HepG2 (cell line): ENCODE measurements around the gene TSC22D1. TPM values are rescaled to one million over a fixed set of nuclear protein-coding genes. Genes with fewer than 3 reads are reported as not detected.

Source experiments
- ATAC-seq: fragments of 200-7000 bp; cut with Tn5 transposase; 3 replicates; pipeline ENCODE4 v1.9.1; 2020; ENCODE audit warnings: mild to moderate bottlenecking, moderate library complexity
- BruUV-seq: library from RNA; stranded (reverse); fragments of 400-500 nt; replicated peaks from 2 replicates; lab custom pipeline; 2021; lab: Mats Ljungman, UMichigan
- CTCF ChIA-PET: fragments of 300-600 bp; formaldehyde crosslinking; extraction: SDS; loops from one replicate; lab custom pipeline; 2021; ENCODE audit warnings: low total read pairs, inconsistent platforms, low intra/inter-chr PET ratio; lab: Yijun Ruan, JAX
- POLR2A ChIA-PET: fragments of 350-600 bp; sonication (Branson Sonifier 250); formaldehyde crosslinking; loops from one replicate; lab custom pipeline; 2020; ENCODE audit warnings: antibody characterized with exemption, inconsistent platforms; lab: Yijun Ruan, JAX
- DNase-seq: peaks from one replicate; pipeline ENCODE4 v3.0.0-alpha.2; 2015; ENCODE audit warnings: low spot score
- FAIRE-seq: peaks from 3 replicates; lab custom pipeline; 2011; peaks lifted over from hg19 to GRCh38; lab: Jason Lieb, UNC
- H2AFZ ChIP-seq: one replicate; pipeline ENCODE4 v1.6.1; 2011; ENCODE audit warnings: low read length, inconsistent platforms
- H3K27ac ChIP-seq: fragments of 300-600 bp; 3 replicates; pipeline ENCODE4 v1.8.0; 2011; ENCODE audit warnings: mixed run types, mild to moderate bottlenecking, mixed read lengths, low read length, inconsistent platforms; ENCODE audit not compliant: insufficient read depth; ENCODE audit errors: extremely low read length
- H3K27me3 ChIP-seq, 2 experiments: fragments of 200-600 bp in 1 of 2; 2 replicates in 1 of 2; 3 replicates in 1 of 2; pipeline versions ENCODE4 v1.6.0 to v1.8.0; 2011; ENCODE audit warnings: low read length in 2 of 2, mild to moderate bottlenecking in 2 of 2, moderate library complexity in 2 of 2, inconsistent platforms in 1 of 2; ENCODE audit not compliant: insufficient read depth in 2 of 2, control insufficient read depth in 1 of 2
- H3K36me3 ChIP-seq, 2 experiments: fragments of 200-600 bp in 1 of 2; replicated peaks in 1 of 2; 2 replicates in 1 of 2; 3 replicates in 1 of 2; pipeline versions ENCODE4 v1.5.1 to v1.8.0; 2011; ENCODE audit warnings: low read length in 2 of 2, inconsistent platforms in 1 of 2; ENCODE audit not compliant: insufficient read depth in 2 of 2, control insufficient read depth in 1 of 2
- H3K4me1 ChIP-seq: 2 replicates; pipeline ENCODE4 v1.5.1; 2012; ENCODE audit warnings: low read length, inconsistent platforms; ENCODE audit not compliant: insufficient read depth
- H3K4me2 ChIP-seq: 2 replicates; pipeline ENCODE4 v1.6.0; 2011; ENCODE audit warnings: low read depth, low read length, inconsistent platforms
- H3K4me3 ChIP-seq, 3 experiments: fragments of 200-600 bp in 1 of 3; sonication (generic), shearing (Covaris generic) in 1 of 3; replicated peaks in 1 of 3; 2 replicates each; pipeline ENCODE4 v1.5.1; 2011 to 2016; ENCODE audit warnings: low read length in 3 of 3, inconsistent platforms in 2 of 3, low read depth in 2 of 3, mild to moderate bottlenecking in 2 of 3, control low read depth in 1 of 3, mixed read lengths in 1 of 3; ENCODE audit not compliant: insufficient read depth in 1 of 3
- H3K79me2 ChIP-seq: one replicate; pipeline ENCODE4 v1.6.1; 2011; ENCODE audit warnings: low read length, inconsistent platforms; ENCODE audit not compliant: insufficient read depth
- H3K9ac ChIP-seq: 2 replicates; pipeline ENCODE4 v1.6.0; 2011; ENCODE audit warnings: mild to moderate bottlenecking, low read depth, low read length, inconsistent platforms; ENCODE audit not compliant: insufficient read depth
- H3K9me3 ChIP-seq: 2 replicates; pipeline ENCODE4 v1.5.1; 2012; ENCODE audit warnings: mild to moderate bottlenecking, low read length
- H4K20me1 ChIP-seq: 2 replicates; pipeline ENCODE4 v1.6.0; 2011; ENCODE audit warnings: inconsistent platforms, mild to moderate bottlenecking, low read length, moderate library complexity; ENCODE audit not compliant: insufficient read depth
- BRCA1 ChIP-seq: sonication (generic); formaldehyde crosslinking; IDR thresholded peaks from 2 replicates; pipeline ENCODE4 v1.4.0; 2020; ENCODE audit warnings: missing genetic modification reagents
- FOXM1 ChIP-seq: sonication (generic); formaldehyde crosslinking; IDR thresholded peaks from 2 replicates; pipeline ENCODE4 v1.5.0; 2020; ENCODE audit warnings: missing genetic modification reagents
- NAIF1 ChIP-seq: sonication (generic); formaldehyde crosslinking; IDR thresholded peaks from 2 replicates; pipeline ENCODE4 v1.5.0; 2020; ENCODE audit warnings: mild to moderate bottlenecking, missing genetic modification reagents, borderline replicate concordance
- PREB ChIP-seq: sonication (generic); formaldehyde crosslinking; IDR thresholded peaks from 2 replicates; pipeline ENCODE4 v1.4.0; 2020; ENCODE audit warnings: missing genetic modification reagents
- REPIN1 ChIP-seq: sonication (generic); formaldehyde crosslinking; IDR thresholded peaks from 2 replicates; pipeline ENCODE4 v1.8.0; 2022; ENCODE audit warnings: missing genetic modification reagents, low read depth, mild to moderate bottlenecking, borderline replicate concordance
- STAT6 ChIP-seq: sonication (generic); formaldehyde crosslinking; IDR thresholded peaks from 2 replicates; pipeline ENCODE4 v1.4.0; 2020; ENCODE audit warnings: missing genetic modification reagents, mild to moderate bottlenecking, borderline replicate concordance
- ZIK1 ChIP-seq: sonication (generic); formaldehyde crosslinking; IDR thresholded peaks from 2 replicates; pipeline ENCODE4 v1.5.0; 2020; ENCODE audit warnings: mild to moderate bottlenecking, low read depth, missing genetic modification reagents, borderline replicate concordance
- ZNF674 ChIP-seq: sonication (generic); formaldehyde crosslinking; IDR thresholded peaks from 2 replicates; pipeline ENCODE4 v1.5.0; 2020; ENCODE audit warnings: low read depth, mild to moderate bottlenecking, missing genetic modification reagents
- WGBS: methylation state at CpG from one replicate; pipeline ENCODE4 v1.1.6; 2017; ENCODE audit warnings: low lambda C conversion rate; 5-methylcytosine and 5-hydroxymethylcytosine counted together
- in situ Hi-C: cut with HindIII; loops from 2 replicates; pipeline ENCODE4 v1.10.0; 2017; ENCODE audit warnings: low pct_unique_long_range_greater_than_20kb; ENCODE audit not compliant: extremely low pct_ligation_motif_present
- intact Hi-C: fragments of 100-400 bp; cut with micrococcal nuclease; formaldehyde crosslinking; loops from one replicate; pipeline ENCODE4 v1.10.0; 2022; ENCODE audit not compliant: unreplicated experiment
- polyA plus RNA-seq, 8 experiments: library from polyadenylated mRNA; depleted of rRNA in 3 of 8; stranded (reverse) in 7 of 8; unstranded in 1 of 8; fragments of >200 nt; fragmentation: Illumina TruSeq in 4 of 8; extraction: Trizol in 4 of 8; gene quantifications; 2 replicates each; pipeline versions ENCODE4 v1.2.1 to v1.2.3, GENCODE V29; 2011 to 2016; ENCODE audit warnings: low read depth in 4 of 8, missing spikeins in 1 of 8, mixed read lengths in 1 of 8; ENCODE audit not compliant: insufficient read depth in 1 of 8
- total RNA-seq, 5 experiments: library from RNA; depleted of rRNA; stranded (reverse); fragments of >200 nt; fragmentation: Illumina TruSeq; extraction: Trizol; gene quantifications; 2 replicates each; pipeline ENCODE4 v1.2.3, GENCODE V29; 2016; ENCODE audit warnings: low read depth in 1 of 5

The TSC22D1 gene
- total and polyA plus RNA-seq, 2 of the 13 experiments (the other 11 are each of a cell fraction or from before 2014, with no cell fraction given), result 18.4 to 35.7 TPM

- Histone ChIP-seq H3K4me2 (no peak overlapping the region), H3K27me3 (no peaks in the 10 kb centered on the region; a peak in 1 of 5 replicates), H3K4me1 (peaks cover 50% of the 10 kb centered on the region), H3K27ac (no peak overlapping the region), H3K79me2 (no peaks in the 10 kb centered on the region), H4K20me1 (no peaks in the 10 kb centered on the region), H3K4me3 (no peak overlapping the region), H2AFZ (no peak overlapping the region), H3K9ac (no peak overlapping the region), H3K9me3 (no peaks in the 10 kb centered on the region), H3K36me3 (no peaks in the 10 kb centered on the region)
- DNase-seq, result no peak
- ATAC-seq, result no peak
- no TSS peak for BruUV-seq
- FAIRE-seq, result no peak
- CTCF ChIA-PET, result no interaction called here
- POLR2A ChIA-PET, result interaction anchor here (1.2 to 1.4 kb wide), 2 partner anchors 34 to 35 kb away, joined by 5 read pairs; no protein-coding TSS in a partner anchor
- TF ChIP-seq STAT6 (CRISPR knock-in tag) (no peak), REPIN1 (no peak), ZIK1 (CRISPR knock-in tag) (no peak), PREB (CRISPR knock-in tag) (no peak), FOXM1 (CRISPR knock-in tag) (no peak), ZNF674 (CRISPR knock-in tag) (no peak), BRCA1 (CRISPR knock-in tag) (no peak), NAIF1 (CRISPR knock-in tag) (no peak)
- 49% methylated on average over 2 of the region's 2 CpGs for WGBS
- in situ Hi-C loops (no loop called here), intact Hi-C loops (loop anchor here (5.0 kb wide), 1 partner anchor 34 kb away; no protein-coding TSS in a partner anchor)
These were observed 174.6 kb downstream of the TSC22D1 start for GRCh38 chr13:44401577-44401976.
